Measurements from ENCODE around the gene SGK2.

- TF ChIP-seq, protein P1, sequence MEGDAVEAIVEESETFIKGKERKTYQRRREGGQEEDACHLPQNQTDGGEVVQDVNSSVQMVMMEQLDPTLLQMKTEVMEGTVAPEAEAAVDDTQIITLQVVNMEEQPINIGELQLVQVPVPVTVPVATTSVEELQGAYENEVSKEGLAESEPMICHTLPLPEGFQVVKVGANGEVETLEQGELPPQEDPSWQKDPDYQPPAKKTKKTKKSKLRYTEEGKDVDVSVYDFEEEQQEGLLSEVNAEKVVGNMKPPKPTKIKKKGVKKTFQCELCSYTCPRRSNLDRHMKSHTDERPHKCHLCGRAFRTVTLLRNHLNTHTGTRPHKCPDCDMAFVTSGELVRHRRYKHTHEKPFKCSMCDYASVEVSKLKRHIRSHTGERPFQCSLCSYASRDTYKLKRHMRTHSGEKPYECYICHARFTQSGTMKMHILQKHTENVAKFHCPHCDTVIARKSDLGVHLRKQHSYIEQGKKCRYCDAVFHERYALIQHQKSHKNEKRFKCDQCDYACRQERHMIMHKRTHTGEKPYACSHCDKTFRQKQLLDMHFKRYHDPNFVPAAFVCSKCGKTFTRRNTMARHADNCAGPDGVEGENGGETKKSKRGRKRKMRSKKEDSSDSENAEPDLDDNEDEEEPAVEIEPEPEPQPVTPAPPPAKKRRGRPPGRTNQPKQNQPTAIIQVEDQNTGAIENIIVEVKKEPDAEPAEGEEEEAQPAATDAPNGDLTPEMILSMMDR (IDR thresholded peaks at IDR 0.05; ENCODE audit: low read length), result no peak
- TF ChIP-seq EZH2 (optimal IDR thresholded peaks at IDR 0.05; ENCODE audit: low read depth, low read length) (no peak), EZH2phosphoT487 (IDR thresholded peaks at IDR 0.05; ENCODE audit: low read length) (no peak)
Measured at GRCh38 chr20:43603124-43603523, 44.3 kb downstream of the SGK2 start.

Measured in MM.1S (cell line).